Fibroblast of lung (primary cell): ENCODE measurements around the gene TIMMDC1.

Source experiments
- CTCF ChIP-seq, 2 donors: IDR thresholded peaks in 1 of 2; conservative IDR thresholded peaks in 1 of 2; 1 replicate in 1 of 2; 2 replicates in 1 of 2; pipeline ENCODE4 v1.5.1; 2011 to 2012; ENCODE audit warnings: low read length in 2 of 2, control low read depth in 1 of 2, inconsistent platforms in 1 of 2, low read depth in 1 of 2, mild to moderate bottlenecking in 1 of 2
- EZH2 ChIP-seq: IDR thresholded peaks from 2 replicates; pipeline ENCODE4 v1.5.1; 2012; ENCODE audit warnings: low read length, control low read depth, mild to moderate bottlenecking; ENCODE audit errors: missing control alignments

DNA sequence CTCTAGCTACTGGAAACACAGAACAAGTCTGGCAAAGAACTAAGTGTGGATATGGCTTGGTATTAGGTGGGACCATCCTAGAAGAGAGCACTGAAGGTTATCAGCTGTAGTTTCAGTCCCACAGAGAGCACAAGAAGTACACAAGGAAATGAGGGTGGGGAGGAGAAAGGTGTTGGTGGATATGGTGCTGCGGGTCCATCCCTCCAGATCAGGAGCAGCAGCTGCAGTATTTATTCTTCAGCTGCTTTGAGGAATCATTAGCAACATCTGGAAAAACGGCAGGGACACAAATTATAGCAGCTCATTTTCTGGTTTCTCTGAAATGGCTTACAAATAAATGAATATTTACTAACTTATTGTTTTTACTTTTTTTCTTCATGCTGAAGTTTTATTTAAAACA, 32.1 kb downstream of the TIMMDC1 start:
- TF ChIP-seq CTCF (conservative IDR thresholded peaks at IDR 0.05 in 1 of 2, IDR thresholded peaks at IDR 0.05 in 1 of 2; ENCODE audit: low read depth in 1 of 2, low read length in 2 of 2) = no peak
- no peak for TF ChIP-seq EZH2
